Stimulated activated CD8-positive, alpha-beta memory T cell treated with anti-CD3 and anti-CD28 coated beads, Interleukin-12 subunit alpha, Interleukin-12 subunit beta, amount 100 ng/mL, for 1 hour (primary cell): ENCODE results near the gene ADAMTS4.
A peak's percentile ranks its signal among the peaks of the same experiment; 100 is the strongest.

Experiments
- DNase-seq: peaks from one replicate; pipeline ENCODE4 v3.0.0-alpha.2; 2020; ENCODE audit warnings: low read depth

ADAMTS4 gene

DNA sequence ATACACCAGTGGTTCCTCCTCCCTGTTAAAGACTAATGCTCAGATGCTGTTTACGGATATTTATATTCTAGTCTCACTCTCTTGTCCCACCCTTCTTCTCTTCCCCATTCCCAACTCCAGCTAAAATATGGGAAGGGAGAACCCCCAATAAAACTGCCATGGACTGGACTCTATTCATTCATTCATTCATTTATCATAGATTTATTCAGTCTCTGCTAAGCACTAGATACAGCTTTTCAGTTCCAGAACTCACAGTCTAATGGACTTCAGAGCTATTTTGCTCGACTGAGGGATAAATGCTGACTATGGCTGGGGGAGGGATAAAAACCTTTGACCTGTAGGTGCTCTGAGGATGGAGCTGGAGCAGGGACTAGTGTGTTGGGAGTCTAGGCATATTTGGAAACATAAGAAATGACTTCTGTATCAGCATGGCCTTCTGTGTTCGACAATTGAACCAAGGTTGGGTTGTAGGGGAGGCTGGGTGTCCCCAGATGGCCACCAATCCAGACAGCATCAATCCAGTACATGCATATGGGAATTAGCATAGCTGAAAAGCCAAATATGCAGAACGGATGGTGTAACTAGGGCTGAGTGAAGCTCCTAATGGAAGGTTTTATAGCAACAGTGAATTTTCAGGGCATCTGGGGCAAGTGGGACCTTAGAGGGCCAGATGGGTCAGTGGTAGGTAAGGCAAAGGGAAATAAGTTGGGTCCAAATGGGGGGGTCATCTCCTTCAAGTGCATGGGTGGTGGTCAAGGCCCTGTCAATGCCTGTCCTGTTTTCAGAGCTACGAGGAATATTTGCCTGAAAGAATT is 20.4 kb upstream of the ADAMTS4 start:
- no peak for DNase-seq

DNA sequence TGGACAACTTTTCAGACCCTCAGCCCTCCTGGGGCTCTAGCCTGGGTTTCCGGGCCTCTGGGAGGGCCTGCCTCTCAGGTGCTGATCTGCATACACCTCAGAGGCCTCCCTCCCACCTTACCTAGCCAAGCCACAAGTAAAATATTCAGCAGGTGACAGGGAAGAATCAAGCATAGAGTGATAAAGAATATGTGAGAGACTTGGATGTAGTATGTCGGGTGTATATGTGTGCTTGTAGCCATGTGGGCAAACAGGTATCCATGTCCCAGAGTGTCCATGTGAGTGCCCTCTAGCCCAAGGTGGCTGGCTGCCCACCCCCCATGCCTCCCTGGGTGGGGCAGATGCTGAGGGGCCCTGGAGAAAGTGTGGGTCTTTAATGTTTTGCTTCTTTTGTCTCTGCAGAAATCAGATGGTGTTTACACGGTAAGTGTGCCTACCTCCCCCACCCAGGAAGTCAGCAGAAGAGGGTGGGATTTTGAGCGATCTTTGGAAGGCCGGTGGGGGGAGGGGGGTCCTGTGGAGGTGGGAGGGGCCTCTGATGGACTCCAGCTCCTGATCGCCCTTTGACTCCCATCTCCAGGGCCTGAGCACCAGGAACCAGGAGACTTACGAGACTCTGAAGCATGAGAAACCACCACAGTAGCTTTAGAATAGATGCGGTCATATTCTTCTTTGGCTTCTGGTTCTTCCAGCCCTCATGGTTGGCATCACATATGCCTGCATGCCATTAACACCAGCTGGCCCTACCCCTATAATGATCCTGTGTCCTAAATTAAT is 19.6 kb upstream of the ADAMTS4 start:
- no peak for DNase-seq

DNA sequence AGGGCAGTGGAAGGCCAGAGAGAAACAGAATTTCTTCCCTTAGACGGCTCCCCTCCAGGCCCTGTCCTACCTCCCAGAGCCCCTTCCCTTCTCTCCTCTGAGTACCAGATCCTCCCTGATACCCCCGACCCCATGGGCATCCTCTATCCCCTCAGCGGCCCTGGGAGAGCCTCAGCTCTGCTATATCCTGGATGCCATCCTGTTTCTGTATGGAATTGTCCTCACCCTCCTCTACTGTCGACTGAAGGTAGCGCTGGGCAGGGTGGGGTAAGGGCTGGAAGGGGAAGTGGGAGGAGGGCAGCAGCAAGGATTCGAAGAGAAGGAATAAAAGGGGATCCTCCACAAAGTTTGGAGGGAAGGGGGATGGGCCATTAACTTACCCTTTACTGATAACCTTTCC is 19.0 kb upstream of the ADAMTS4 start:
- DNase-seq = no peak

DNA sequence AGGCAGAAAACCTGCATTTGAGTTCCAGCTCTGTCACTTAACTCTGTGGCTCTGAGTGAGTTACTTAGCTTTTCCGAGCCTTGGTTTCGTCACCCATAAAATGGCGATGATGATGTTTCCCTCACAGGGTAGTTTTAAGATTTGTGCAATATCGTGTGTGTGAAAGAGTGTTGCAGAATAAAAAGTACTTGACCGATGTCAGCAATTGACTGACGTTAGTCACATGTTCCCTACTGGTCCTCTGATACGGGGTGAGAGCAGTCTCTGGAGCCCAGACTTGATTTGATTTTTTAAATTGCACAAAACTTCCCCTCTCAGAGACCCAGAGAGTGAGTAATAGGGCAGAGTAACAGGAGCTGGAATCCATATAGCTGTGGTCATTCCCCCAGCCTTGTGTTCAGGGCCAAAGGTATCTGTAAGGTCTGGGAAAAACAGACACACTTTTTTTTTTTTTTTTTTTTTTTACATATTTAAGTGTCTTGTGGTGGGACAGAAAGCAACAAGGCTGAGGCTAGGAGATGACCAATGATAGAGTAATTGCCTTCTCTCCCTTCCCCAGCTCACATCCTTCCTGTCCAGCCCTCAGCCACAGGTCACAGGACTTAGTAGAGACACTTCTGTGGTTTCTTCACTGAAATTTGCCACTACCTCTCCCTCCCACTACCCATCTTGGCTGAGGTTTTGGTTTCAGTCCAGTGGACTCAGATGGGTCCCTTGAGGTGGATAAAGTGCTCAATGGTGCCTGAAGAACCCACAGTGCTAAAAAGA is 18.3 kb upstream of the ADAMTS4 start:
- DNase-seq = peak; percentile 12

DNA sequence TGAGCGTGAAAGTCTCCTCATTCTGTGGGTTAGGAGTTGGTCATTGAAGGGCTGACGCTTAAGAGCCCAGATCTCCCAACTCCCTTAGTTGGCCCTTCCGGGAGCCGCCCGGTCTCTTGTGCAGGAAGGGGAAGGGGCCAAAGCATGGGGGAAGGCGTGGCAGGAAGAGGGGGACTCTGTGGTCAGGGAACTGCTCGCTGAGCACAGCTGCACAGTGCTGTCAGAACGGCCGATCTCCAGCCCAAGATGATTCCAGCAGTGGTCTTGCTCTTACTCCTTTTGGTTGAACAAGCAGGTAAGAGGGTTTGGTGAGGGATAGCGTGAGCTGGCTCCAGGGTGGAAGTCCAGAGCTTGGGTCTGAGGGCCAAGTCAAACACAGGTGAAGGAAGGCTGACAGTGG is 16.2 kb upstream of the ADAMTS4 start, which contains the start of gene FCER1G:
Gene FCER1G (plus strand): TSS at position 220 of the 400 bp plus-strand sequence. CDS start 27 bp downstream, at position 247.
- no peak for DNase-seq

DNA sequence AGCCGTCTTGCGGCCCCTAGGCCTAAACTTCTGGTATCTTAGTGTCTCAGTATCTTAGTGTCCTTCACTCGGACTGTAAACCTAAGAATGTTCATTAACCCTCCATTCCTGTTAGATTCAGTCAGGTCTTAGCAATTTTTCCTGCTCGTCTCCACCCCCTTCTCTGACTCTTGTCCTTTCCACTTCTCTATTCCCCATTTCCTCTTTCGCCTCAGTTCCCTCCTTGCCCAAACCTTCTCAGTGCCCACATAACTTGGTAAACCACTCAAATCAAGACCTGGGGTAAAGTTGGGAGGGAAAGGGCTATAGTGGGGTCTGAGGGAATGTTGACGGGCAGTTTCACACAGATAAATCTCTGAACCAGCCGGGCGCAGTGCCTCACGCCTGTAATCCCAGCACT is 15.5 kb upstream of the ADAMTS4 start:
- DNase-seq = no peak

DNA sequence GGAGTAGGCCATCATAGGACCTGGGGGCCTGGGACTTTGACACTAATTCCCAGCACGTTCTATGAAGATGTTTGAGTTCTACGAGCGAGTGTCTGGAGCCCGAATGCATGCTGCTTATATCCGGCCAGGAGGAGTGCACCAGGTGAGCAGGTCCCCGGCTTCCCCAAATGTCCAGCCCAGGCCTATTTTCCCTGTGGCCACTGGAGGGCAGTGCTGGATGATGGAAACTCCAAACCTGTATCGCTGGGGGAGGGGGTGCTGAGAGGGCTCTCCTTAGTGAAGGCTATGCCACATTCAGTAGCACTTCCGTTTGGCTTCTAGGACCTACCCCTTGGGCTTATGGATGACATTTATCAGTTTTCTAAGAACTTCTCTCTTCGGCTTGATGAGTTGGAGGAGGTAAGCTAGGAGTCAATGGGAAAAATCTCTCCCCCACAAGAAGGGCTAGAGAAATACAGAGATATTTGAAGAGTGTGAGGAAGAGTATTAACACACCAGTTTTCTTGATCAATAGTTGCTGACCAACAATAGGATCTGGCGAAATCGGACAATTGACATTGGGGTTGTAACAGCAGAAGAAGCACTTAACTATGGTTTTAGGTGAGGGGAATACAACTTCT is 11.0 kb upstream of the ADAMTS4 start:
- peak; percentile 50 for DNase-seq

DNA sequence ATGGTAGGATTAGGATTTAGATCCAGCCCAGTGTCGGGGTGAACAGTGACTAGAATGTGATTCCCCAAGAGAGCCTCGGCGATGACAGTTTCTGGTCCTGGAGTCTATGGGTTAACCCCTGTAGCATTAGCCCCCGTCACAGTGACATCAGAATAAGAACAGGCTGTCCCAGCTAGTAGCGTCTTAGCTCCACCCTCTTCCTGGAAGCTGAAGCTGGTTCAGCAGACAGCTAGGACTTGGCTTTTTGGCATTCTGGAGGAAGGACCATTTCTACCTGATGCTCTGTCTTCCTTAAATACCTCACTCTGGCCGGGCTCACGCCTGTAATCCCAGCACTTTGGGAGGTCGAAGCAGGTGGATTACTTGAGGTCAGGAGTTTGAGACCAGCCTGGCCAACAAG is 8.3 kb upstream of the ADAMTS4 start:
- DNase-seq = no peak

DNA sequence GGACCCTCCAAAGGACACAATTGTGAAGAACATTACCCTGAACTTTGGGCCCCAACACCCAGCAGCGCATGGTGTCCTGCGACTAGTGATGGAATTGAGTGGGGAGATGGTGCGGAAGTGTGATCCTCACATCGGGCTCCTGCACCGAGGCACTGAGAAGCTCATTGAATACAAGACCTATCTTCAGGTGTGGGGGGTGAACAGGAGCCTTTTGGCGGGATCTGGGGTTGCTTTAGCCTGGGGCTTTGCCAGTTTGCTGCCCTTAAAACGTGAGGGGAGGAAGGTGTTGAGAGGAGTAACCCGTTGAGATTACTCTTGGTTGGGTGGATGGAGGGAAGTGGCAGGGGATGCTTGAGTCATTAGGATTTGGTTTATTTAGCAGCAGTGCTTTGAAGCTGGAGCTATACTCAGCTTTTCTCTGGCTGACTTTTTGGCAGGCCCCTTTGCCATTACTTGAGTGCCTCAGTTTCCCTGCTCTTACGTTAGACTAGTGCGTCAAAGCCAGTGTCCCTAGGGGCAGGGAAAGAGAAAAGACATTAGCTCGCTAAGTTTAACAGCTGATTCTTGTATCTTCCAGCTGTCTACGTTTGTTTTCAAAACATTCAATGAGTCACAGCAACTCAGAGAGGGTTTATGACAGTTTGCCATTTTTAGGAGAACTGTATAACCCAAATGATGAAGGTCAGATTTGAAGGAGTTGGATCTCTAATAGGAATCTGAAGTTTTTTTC is 7.7 kb upstream of the ADAMTS4 start:
- DNase-seq = no peak

DNA sequence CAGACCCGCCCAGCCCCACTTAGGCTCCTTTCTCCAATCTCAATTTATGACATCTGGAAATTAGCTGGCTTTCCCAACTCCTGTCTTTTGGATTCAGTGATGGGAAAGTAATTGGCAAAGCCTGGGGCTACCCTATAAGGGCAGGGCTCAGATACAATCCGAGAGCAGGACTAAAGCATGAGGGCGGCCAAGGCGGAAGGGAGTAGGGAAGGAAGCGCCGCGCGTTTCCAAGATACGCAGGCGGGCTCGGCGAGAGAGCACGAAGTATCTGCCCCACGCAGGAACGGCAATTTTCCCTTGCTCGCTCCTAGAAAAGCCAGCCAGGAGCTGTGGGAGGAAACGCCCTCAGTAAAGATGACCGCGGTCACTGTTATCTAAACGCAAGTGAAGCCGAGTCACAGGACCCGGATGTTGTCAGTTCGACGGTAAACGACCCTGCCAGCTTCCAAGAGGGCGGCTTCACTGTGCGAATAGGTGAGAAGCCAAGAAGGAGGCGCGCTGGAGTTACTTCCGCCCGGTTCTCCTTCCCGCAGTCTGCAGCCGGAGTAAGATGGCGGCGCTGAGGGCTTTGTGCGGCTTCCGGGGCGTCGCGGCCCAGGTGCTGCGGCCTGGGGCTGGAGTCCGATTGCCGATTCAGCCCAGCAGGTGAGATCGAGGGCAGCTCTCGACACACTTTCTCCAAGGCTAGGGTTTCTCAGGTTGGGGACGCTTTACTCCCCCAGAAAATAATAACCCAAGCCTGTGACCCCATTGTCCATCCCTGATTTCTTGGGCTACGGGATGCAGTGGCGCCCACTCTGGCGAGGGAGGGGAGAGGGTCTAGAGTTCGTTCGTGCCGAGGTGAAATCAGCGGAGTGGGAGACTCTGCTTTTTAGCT is 3.2 kb upstream of the ADAMTS4 start, which contains the start of gene NDUFS2:
Gene NDUFS2 (plus strand): TSS at position 532 of the 877 bp plus-strand sequence. CDS start 19 bp downstream, at position 551.
- peak; percentile 95 for DNase-seq

DNA sequence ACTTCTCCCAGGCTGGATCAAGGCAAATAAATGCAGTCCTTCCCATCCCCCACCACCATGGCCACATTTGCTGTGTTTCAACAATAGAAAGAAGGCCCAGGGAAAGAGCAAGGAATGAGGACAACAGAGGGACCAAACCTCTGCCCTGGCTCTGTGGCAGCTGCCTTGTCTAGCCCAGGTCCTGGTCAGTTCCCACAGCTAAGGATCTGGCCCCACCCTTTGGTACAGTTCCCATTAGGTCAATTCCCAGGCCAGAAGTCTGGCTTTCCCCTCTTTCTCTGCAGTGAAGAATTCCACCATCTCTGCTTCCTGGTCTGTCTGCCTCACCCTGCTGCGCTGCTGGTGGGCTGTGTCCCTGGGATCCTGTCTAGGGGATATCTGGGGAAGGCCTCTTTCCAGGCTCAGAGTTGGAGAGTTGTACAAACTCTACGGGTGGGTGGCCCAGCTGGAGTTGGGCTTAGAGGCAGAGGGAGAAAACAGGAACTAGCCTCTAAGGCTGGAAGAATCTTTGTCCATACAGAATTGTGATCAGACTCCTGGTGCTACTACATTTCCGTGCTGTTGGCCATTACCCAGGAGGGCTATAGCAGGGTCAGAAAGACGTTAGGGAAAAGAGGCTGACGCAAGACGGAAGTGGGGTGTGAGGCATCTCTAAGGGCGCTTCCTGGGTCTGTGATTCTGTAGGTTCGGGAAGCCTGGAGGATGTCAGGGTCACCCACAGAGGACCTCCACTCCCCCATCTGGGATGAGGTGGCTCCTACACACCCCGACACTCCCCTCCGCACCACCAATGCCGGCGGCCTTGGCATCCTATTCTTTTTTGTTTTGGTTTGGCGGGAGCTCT is 2.4 kb upstream of the ADAMTS4 start:
- DNase-seq = no peak

DNA sequence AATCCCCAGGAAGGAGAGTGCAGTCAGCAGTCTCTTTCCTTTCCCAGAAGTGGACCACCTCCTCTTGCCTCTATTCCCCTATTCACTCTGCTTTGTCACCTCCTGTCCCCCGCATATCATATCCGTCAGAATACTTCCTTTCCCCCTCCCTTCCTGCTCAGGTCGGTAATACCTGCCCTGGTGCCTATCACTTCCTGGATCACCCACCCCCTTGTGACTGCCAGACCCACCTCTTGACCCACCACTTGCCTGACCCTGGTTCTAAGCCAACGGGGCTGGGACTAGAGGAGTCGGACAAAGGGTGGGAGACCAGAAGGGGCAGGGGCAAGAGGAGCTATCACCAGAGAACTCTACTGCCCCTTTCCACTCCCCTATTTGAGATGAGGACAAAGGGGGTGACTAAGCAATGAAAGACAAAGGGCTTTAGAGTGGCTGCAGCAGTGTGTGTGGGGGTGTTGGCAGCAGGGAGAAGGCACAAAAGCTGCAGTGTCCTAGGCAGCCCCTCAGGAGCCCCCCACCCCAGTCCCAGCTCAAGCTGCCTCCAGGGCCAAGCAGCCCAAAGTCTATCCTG is 1.7 kb upstream of the ADAMTS4 start:
- no peak for DNase-seq

DNA sequence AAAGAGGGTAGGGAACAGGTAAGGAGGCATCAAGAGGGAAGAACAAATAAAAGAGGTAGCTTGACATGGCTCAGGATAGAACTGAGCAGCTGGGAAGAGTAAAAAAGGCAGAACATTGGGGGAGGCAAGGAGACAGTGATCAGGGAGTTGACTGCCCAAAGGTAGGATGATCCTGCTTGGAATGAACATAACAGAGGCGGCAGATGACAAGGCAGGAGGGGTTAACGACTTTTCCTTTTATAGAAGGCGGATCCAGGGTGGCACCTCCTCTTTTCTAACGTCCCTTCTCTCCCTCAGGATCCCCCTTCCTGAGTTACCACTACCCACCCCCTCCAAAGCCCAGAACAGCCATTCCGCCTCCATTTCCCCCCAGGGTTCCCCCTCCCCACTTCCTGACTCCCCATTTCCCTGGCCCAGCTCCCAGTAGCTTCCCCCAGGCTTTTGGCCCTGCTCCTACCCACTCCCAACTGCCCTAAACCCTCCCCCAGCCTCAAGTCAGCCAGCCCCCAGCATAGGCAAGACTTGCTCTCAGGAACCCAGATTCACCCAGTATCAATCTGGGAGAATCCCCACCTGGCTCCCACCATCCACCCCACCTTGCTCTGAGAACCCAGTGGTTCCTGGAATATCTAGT is 769 bp upstream of the ADAMTS4 start:
- DNase-seq = no peak

DNA sequence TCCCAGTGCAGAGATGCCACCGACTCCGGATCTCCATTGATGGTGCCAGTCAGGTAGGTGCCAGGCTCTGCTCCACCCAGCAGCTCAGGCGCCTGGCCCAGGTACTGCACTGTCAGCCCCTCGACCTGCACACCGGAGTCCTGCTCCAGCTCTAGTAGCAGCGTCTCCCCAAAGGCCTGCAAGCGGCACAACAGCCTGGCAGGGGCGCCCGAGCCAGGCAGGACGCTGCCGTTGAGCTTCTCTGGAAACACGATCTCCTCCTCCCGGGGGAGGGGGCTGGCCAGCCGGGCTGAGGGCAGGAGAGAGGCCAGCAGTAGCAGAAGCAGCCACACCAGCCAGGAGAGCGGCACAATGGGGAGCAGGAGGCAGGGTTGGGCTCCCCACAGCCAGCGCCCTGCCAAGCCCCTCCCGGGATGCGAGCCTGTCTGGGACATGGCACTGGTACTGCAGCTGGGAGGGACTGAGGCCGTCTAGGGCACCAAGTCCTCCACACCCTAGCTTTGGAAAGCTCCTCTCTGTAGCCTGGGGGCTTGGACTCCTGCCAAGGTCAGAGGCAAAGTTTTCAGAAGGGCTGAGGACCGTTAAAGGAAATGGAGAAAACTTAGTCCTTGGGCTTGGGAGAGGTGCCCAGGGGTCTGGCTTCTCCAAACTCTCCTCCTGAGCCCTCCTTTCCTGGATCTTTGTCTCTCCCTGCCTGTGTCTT is 509 bp downstream of the ADAMTS4 start:
- DNase-seq = no peak

DNA sequence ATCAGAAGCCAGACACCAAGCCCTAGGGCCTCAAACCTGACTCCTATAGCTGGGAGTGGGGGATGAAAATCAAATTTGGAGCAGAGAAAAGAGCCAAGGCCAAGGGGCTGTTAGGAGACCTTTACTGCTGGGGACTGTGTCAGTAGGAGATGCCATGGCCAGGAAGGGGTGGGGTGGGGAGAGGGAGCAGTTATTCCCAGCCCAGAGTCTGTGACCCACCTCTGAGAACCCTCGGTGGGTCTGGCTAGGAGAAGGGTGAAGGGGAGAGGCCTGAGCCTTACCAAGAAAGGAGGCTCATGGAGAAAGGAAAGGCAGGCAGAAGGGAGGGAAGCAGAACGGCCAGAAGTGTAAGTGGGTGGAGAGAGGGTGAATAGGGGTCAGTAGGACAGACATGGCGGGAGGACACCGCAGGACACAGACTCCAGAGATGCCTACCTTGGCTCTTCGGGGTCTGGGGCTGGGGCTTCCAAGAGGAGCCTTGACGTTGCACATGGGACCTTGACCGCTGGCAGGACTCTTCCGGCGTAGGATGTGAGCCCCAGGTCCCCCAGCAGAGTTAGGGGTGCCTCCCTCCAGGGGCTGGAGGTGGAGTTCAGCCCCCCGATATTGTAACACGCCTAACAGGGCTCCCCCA is 1.2 kb downstream of the ADAMTS4 start:
- DNase-seq = no peak

DNA sequence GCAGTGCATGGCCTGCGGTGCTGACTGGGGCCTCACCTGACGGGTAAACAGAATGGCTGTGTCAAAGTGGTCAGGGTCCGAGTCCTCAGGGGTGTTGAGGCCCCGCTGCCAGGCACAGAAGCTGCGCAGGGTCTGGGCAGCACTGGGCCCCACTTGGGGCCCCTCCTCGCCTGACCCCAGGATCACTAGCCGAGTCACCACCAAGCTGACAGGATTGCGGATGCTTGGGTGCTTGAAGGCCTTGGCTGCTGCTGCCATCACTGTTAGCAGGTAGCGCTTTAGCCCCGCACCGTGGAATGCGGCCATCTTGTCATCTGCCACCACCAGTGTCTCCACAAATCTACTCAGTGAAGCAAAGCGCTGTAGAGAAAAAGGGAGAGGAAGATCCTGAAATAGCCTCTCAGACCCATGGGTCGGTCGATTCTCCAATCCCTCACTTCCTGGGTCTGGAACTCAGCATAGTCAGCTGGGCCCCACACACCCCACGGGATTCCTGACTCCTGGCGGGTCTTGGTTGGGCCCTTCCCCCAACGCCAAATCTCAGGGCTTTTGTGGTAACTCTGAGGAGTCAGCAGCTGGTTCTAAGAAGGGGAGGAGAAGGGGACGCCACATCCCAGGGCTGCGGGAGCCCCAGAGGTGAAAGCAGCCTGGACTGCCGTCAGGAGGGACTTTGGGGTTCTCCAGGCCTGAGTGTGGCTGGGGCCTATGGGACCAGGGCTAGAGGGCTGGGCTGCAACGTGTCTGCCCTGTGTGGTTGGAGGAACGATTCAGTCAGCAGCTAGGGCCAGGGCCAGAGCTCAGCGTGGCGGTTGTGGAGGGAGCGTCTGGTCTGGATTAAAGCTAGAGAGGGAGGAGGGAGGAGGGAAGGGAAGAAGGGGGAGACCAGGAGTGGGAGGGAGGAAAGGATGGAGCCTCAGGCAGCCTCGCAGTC is 2.1 kb downstream of the ADAMTS4 start:
- no peak for DNase-seq
